Measurements from ENCODE around the gene LRRC66.

LRRC66 gene, protein sequence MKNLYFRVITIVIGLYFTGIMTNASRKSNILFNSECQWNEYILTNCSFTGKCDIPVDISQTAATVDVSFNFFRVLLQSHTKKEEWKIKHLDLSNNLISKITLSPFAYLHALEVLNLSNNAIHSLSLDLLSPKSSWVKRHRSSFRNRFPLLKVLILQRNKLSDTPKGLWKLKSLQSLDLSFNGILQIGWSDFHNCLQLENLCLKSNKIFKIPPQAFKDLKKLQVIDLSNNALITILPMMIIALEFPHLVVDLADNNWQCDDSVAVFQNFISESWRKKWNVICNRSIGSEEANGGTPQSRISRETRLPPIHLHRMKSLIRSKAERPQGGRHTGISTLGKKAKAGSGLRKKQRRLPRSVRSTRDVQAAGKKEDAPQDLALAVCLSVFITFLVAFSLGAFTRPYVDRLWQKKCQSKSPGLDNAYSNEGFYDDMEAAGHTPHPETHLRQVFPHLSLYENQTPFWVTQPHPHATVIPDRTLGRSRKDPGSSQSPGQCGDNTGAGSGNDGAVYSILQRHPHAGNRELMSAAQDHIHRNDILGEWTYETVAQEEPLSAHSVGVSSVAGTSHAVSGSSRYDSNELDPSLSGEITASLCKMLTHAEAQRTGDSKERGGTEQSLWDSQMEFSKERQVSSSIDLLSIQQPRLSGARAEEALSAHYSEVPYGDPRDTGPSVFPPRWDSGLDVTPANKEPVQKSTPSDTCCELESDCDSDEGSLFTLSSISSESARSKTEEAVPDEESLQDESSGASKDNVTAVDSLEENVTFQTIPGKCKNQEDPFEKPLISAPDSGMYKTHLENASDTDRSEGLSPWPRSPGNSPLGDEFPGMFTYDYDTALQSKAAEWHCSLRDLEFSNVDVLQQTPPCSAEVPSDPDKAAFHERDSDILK

DNA sequence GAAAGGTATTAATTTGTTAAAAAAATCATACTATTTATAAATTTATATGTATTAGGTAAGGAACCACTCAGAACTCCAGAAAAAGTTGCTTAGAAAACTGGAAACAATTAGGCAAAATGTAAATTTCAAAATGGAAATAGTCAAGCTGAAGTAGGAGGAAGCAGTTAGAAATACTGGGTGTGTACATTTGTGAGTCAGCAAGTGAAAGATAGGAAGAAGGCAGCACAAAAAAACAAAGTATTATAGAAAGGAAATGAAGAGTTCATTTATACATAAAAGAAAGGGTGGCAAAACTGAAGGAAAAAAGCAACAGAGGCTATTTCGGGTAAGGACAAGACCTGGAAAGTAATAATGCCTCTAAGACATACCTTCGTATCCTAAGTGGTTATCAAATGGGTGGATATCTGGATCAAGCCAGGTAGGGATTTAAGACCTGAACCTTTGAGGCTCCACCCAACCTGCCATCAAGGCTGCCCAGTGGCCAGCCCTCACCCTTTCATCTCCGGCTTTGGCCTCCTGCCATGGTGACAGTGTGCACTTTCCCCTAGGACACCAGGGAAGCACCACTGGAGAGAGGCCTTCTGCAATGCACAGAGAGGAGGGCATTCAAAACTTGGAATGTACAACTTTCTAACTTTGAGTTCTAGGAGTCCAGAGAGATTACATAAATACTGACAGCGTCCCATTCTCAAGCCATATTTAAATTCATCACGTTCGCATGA lies at the start of gene LRRC66:
Gene LRRC66, minus strand, starts transcription at position 428 of the 722 bp plus-strand sequence. CDS start 2,750 bp downstream, outside the sequence.
- no peaks in the 10 kb centered on the region for H3K27me3 Mint-ChIP-seq
- H3K4me3 Mint-ChIP-seq: no peak within 1 kb of the TSS
- no peaks in the 10 kb centered on the region for H3K4me1 Mint-ChIP-seq (ENCODE audit: low read depth)
- no peaks in the 10 kb centered on the region for H3K36me3 Mint-ChIP-seq (ENCODE audit: low read depth)
- no peaks in the 10 kb centered on the region for H3K9me3 Mint-ChIP-seq
- H3K27ac Mint-ChIP-seq: no peak within 1 kb of the TSS

DNA sequence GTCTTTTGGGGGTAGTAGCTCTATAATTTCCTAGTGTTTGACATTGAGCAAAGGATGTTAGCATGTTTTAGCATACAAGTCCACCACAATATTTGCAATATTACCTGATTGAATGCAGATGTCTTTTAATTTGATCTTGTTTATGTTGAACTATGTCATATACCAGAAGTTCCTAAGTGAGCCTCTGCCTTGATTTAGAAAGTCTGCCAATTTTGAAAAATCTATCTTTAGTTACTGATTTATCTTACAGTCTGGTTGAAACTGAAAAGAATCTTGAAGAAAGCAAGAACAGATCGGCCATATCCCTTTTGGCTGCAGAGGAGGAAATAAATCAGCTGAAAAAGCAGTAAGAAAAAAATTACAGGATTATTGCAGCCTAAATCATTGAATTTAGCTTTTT lies 49.4 kb upstream of the LRRC66 start:
- Mint-ChIP-seq H3K9me3 (peaks cover 4% of the 10 kb centered on the region), H3K36me3 (ENCODE audit: low read depth) (no peaks in the 10 kb centered on the region), H3K27me3 (peaks cover 30% of the 10 kb centered on the region), H3K4me3 (no peak overlapping the region), H3K27ac (no peak overlapping the region), H3K4me1 (ENCODE audit: low read depth) (no peaks in the 10 kb centered on the region)

DNA sequence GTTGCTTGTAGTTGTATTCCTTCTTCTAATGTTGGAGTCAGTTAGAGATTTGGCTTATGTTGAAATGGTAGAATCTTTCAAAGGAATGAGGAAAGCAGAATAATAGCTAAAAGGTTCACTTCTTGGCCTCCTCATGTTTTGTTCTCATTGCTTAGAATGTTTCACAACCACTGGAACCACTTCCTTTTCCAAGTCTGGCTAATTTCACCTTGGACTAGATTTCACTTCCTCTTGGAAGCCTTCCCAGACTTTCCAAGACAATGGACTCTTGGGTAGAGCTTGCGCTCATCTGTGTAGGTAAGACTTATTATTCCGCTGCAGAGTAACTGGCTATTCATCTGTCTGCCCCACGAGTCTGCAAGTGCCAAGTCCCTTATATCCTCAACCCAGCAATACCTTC lies 39.2 kb upstream of the LRRC66 start:
- Mint-ChIP-seq H3K4me1 (ENCODE audit: low read depth) (no peaks in the 10 kb centered on the region), H3K27me3 (peaks cover 21% of the 10 kb centered on the region), H3K27ac (no peak overlapping the region), H3K9me3 (no peaks in the 10 kb centered on the region), H3K36me3 (ENCODE audit: low read depth) (no peaks in the 10 kb centered on the region), H3K4me3 (no peak overlapping the region)

DNA sequence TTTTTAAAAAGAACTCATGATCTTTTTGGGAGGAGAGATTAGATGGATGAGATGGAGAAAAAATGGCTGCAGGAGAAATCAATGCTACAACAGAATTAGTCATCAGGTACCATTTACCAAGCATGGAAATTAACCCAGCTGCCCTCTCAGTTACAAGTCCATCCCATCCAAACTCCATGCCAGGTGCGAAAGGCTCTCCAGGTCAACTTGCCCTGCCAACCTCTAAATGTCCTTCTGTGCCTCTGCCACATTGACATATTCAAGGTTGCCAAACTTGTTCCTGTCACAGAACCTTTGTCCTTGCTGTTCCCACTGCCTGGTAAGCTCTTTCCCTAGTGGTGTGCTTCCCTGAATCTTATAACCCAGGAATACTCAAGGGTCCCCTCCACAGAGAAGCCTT lies 38.1 kb upstream of the LRRC66 start:
- Mint-ChIP-seq H3K27ac (no peak overlapping the region), H3K36me3 (ENCODE audit: low read depth) (no peaks in the 10 kb centered on the region), H3K4me1 (ENCODE audit: low read depth) (no peaks in the 10 kb centered on the region), H3K4me3 (no peak overlapping the region), H3K9me3 (no peaks in the 10 kb centered on the region), H3K27me3 (peaks cover 29% of the 10 kb centered on the region)

DNA sequence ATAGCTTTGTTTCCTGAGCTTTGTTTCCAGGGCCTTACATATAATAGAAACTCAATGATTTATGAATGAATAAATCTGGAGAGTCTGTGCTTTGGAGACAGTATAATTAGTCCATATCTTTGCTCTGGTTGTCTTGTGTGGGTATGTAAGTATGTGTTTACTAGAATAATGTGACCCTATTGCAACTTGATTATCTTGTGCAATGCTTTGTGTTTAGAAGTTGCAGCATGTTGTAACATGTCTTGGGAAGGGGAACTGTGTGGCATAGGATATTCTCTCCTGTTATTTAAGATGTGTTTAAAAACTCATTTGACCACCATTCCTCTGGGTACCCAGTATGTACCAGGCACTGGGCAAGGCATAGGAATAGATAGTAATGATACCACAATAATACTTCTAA lies 37.0 kb upstream of the LRRC66 start:
- peaks cover 5% of the 10 kb centered on the region for H3K4me1 Mint-ChIP-seq (ENCODE audit: low read depth)
- H3K27ac Mint-ChIP-seq: no peak overlapping the region
- no peaks in the 10 kb centered on the region for H3K9me3 Mint-ChIP-seq

DNA sequence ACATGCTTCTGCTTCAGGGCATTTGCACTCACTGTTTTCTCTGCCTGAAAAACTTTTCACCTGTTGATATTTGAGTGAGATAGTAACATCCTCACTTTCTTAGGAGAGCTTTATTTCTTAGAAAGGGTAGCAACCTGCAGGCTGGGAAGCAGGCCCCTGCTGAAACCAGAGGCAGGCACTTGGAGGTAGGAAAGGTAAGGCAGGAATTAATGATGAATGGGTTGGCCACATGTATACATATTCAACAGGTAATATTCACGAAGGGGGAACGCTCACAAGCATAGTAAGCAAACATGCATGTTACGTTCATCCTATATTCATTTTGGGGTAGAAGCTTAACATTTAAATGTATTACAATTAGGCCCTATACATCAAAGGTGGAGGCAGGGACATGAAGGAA lies 34.1 kb upstream of the LRRC66 start:
- Mint-ChIP-seq H3K4me3 (no peak overlapping the region), H3K27ac (no peak overlapping the region), H3K4me1 (ENCODE audit: low read depth) (peaks cover 16% of the 10 kb centered on the region), H3K36me3 (ENCODE audit: low read depth) (no peaks in the 10 kb centered on the region), H3K27me3 (peaks cover 58% of the 10 kb centered on the region), H3K9me3 (no peaks in the 10 kb centered on the region)

More for the DNA sequence above, 37.0 kb upstream of the LRRC66 start:
- Mint-ChIP-seq H3K27me3 (peaks cover 39% of the 10 kb centered on the region), H3K4me3 (no peak overlapping the region), H3K36me3 (ENCODE audit: low read depth) (no peaks in the 10 kb centered on the region)

DNA sequence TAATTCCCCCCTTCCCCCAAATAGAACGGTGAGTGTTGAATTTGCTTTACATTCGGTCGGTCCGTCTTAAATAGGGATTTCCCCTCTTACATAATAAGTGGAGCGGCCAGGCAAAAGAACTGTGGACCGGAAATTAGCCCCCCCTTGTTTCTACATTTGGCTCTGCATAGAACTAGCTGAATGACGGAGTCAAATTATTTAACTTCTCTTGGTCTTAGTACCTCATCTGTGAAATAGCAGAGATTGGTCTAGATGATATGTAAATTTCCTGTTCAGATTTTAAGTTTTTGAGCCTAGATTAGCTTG lies 32.3 kb upstream of the LRRC66 start:
- H3K27ac Mint-ChIP-seq: no peak overlapping the region
- no peaks in the 10 kb centered on the region for H3K9me3 Mint-ChIP-seq
- peaks cover 70% of the 10 kb centered on the region for H3K27me3 Mint-ChIP-seq
- peak overlapping the region; percentile 62 for H3K4me3 Mint-ChIP-seq
- no peaks in the 10 kb centered on the region for H3K36me3 Mint-ChIP-seq (ENCODE audit: low read depth)
- peaks cover 16% of the 10 kb centered on the region for H3K4me1 Mint-ChIP-seq (ENCODE audit: low read depth)

DNA sequence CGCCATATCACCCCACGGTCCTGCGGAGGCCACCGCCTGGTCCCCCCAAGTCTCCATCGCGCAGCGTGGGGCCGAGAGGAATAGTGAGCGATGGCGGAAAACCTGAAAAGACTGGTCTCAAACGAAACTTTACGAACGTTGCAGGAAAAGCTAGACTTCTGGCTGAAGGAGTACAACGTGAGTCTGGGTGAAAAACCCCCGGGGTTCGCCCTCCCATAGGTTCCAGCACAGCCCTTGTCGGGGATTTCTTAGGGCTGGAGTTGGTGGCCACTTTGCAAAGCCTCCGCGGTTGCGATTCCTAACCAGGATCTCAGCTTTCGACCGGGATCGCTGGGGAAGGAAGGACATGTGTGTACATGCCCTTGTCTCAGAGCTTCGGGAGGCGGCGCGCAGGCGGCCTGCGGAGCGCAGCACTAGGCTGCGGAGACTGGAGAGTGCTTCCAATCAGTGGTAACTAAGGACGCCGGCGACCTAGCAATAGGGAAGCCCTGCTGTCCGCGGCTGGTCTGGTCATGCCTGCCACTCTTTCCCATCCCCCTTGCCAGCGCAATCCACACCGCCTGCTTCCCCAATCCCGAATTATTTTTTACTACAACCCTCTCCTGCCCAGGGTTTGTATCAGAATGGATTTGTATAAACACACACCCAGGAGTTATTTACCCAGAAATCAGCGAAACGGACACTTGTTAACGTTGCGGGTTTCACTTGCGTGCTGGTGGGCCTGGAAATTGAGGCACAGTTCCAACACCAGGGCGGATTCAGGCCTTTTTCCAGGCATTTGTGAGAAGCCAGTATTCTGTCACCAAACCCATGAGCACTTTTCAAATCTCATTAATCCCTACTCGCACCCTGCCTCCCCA lies 31.7 kb upstream of the LRRC66 start:
- H3K36me3 Mint-ChIP-seq (ENCODE audit: low read depth): no peaks in the 10 kb centered on the region
- no peak overlapping the region for H3K27ac Mint-ChIP-seq
- H3K4me3 Mint-ChIP-seq: peak overlapping the region; percentile 62
- peaks cover 16% of the 10 kb centered on the region for H3K4me1 Mint-ChIP-seq (ENCODE audit: low read depth)
- no peaks in the 10 kb centered on the region for H3K9me3 Mint-ChIP-seq
- H3K27me3 Mint-ChIP-seq: peaks cover 65% of the 10 kb centered on the region

DNA sequence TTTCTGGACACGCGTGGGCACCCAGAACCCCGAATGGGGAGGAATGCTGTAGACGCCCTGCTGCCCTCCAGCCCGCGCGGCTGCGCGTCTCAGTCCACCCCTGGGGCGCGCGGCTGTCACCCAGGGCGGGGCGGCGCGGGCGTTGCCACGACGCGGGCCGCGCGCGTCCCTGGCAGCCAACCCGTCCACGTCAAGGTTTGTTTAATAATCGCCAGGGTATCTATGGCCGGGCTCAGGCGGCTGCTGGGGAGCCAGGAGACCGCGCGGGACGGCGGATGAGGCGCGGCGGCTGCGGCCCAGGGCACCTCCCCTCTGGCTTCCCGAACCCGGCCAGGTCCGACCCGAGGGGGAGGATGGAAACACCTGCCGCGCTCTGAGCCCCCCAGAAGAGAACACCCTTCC lies 31.1 kb upstream of the LRRC66 start, which contains the start of gene SPATA18:
Gene SPATA18, plus strand, starts transcription at position 92 of the 402 bp plus-strand sequence. CDS start 401 bp downstream, outside the sequence.
- peaks cover 69% of the 10 kb centered on the region for H3K27me3 Mint-ChIP-seq
- no peaks in the 10 kb centered on the region for H3K9me3 Mint-ChIP-seq
- peaks cover 16% of the 10 kb centered on the region for H3K4me1 Mint-ChIP-seq (ENCODE audit: low read depth)
- H3K27ac Mint-ChIP-seq: no peak within 1 kb of the TSS
- no peaks in the 10 kb centered on the region for H3K36me3 Mint-ChIP-seq (ENCODE audit: low read depth)
- H3K4me3 Mint-ChIP-seq: peak within 1 kb of the TSS; percentile 62

DNA sequence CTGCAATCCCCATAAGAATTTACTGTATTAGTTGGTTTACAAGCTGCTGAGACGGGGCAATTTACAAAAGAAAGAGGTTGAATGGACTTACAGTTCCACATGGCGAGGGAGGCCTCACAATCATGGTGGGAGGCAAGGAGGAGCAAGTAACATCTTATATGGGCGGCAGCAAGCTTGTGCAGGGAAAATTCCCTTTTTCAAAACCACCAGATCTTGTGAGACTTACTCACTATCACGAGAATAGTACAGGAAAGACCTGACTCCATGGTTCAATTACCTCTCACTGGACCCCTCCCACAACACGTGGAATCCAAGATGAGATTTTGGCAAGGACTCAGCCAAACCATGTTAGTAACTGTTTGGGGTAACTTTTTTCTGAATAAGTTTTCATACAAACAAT lies 29.1 kb upstream of the LRRC66 start:
- Mint-ChIP-seq H3K4me1 (ENCODE audit: low read depth) (peaks cover 16% of the 10 kb centered on the region), H3K27ac (no peak overlapping the region), H3K27me3 (peaks cover 61% of the 10 kb centered on the region), H3K9me3 (no peaks in the 10 kb centered on the region), H3K4me3 (no peak overlapping the region), H3K36me3 (ENCODE audit: low read depth) (no peaks in the 10 kb centered on the region)

DNA sequence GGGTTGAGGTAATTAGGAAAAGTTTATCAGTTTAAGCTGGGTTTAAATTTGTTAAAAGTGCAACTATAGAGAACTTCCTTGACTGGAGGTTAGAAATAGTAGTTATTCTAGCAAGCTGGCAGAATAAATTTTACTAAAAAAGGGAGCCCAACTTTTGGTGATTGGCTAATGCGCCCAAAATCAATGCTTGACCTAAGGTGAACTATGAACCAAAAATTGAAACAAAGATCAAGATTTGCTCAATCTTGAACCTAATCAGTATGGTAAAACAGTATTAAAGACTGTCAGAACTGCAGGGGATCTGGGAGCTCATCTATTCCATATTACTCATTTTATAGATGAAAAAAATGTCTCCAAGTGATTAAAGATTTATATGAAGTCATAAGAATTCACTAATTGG lies 24.9 kb upstream of the LRRC66 start:
- Mint-ChIP-seq H3K4me3 (no peak overlapping the region), H3K36me3 (ENCODE audit: low read depth) (no peaks in the 10 kb centered on the region), H3K27ac (no peak overlapping the region), H3K4me1 (ENCODE audit: low read depth) (no peaks in the 10 kb centered on the region), H3K27me3 (peaks cover 51% of the 10 kb centered on the region), H3K9me3 (no peaks in the 10 kb centered on the region)

DNA sequence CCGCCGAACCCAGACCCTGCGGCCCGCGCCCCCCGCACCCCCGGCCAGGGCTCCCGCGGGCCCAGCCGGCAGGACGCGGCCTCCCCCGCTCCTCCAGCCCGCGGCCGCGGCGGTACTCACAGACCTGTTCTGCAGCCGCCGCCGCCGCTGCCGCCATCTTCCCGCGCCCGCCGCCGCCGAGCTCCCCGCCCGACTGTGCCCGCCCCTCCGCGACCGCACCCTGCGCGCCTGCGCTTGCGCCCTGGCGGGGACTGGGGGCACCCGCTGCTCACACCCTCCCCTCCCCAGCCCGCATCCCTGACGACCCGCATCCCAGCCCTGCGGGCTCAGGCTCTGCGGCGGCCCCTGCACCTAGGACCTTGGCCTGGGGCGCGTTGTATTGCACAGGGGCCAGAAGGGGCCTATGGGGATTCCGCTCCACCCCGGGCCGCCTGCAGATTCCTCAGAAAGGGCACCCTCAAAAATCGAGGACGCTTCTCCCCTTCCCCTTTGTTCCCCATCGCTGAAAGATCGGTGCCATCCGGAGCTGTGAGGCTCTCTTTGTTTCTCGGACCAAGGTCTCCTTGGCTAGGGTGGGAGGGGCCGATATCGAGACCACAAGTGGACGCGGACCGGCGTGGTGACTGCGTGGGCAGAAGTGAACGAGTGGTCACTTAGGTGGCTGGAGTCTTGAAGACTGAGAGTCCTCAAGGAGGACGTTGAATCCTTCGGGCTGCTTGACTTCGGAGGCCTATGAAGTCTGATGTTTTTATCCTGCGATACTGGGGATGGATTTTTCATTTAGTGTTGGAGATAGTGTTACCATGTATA lies 18.1 kb upstream of the LRRC66 start, which contains the start of gene SGCB:
Gene SGCB, minus strand, starts transcription at position 197 of the 810 bp plus-strand sequence. Its CDS starts 40 bp downstream, at position 157.
- Mint-ChIP-seq H3K4me1 (ENCODE audit: low read depth) (peaks cover 19% of the 10 kb centered on the region), H3K9me3 (no peaks in the 10 kb centered on the region), H3K27ac (peak within 1 kb of the TSS; percentile 45), H3K36me3 (ENCODE audit: low read depth) (no peaks in the 10 kb centered on the region), H3K4me3 (peak within 1 kb of the TSS; percentile 88), H3K27me3 (peaks cover 30% of the 10 kb centered on the region)

DNA sequence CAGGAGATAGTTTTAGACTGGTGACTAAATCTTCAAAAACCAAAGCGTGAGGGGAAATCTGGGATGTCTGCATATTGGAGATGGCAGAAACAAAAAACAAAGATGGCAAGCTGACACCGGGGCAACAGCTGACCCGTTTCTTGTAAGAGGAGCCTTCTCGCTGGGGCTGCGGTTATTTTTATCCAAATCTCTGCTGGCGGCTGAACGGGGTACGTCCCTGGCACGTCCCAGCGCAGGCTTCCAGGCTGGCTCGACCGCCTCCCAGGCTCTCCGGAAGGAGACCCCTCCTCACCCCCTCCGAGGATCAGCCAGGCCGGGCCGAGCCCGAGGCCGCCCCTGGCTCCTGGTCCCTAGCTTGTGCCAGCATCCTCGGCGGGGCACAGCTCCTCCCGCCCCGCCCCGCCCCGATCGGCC lies 17.5 kb upstream of the LRRC66 start:
- H3K27ac Mint-ChIP-seq: peak overlapping the region; percentile 33
- no peaks in the 10 kb centered on the region for H3K36me3 Mint-ChIP-seq (ENCODE audit: low read depth)
- peaks cover 19% of the 10 kb centered on the region for H3K4me1 Mint-ChIP-seq (ENCODE audit: low read depth)
- peak overlapping the region; percentile 88 for H3K4me3 Mint-ChIP-seq
- H3K27me3 Mint-ChIP-seq: peaks cover 25% of the 10 kb centered on the region
- H3K9me3 Mint-ChIP-seq: no peaks in the 10 kb centered on the region
